ENCODE measurements around the gene KLHL33. TPM values are rescaled to one million over a fixed set of nuclear protein-coding genes. Genes with fewer than 3 reads are reported as not detected.

KLHL33 gene
- total and polyA plus RNA-seq, 2 experiments from 2014 or later, result 0.05 TPM; not detected in 1

- Histone ChIP-seq H4K20me1 (ENCODE audit: insufficient read depth, poor library complexity, severe bottlenecking) (peaks cover 4% of the 10 kb centered on the region), H3K9me3 (ENCODE audit: low read depth) (no peaks in the 10 kb centered on the region), H3K27ac (peak within 1 kb of the TSS; percentile 94), H3K4me2 (peak within 1 kb of the TSS; percentile 95), H3K4me3 (peak within 1 kb of the TSS; percentile 37), H3K79me2 (peaks cover 43% of the 10 kb centered on the region), H3K9me2 (replicated peaks; ENCODE audit: insufficient read depth) (no peaks in the 10 kb centered on the region), H3K36me3 (replicated peaks; ENCODE audit: insufficient read depth, low read depth) (no peaks in the 10 kb centered on the region), H2AFZ (peak within 1 kb of the TSS; percentile 53), H3K4me1 (ENCODE audit: insufficient read depth) (peaks cover 21% of the 10 kb centered on the region), H3K27me3 (no peaks in the 10 kb centered on the region)
- peak; percentile 99 for DNase-seq (ENCODE audit: low spot score)
- TF ChIP-seq EZH2phosphoT487 (IDR thresholded peaks at IDR 0.05; ENCODE audit: low read depth, severe bottlenecking, unreplicated experiment) (no peak), EZH2 (IDR thresholded peaks at IDR 0.05; ENCODE audit: borderline replicate concordance) (no peak), CTCF (IDR thresholded peaks at IDR 0.05; ENCODE audit: poor library complexity) (no peak)
- 1% methylated on average over 41 of the region's 67 CpGs for WGBS (ENCODE audit: low lambda C conversion rate, missing lambda C conversion rate)
Observed at GRCh38 chr14:20461225-20462141, 25.5 kb upstream of the KLHL33 start, which contains the start of gene PIP4P1. TSS of gene PIP4P1 (minus strand) at chr14:20461434. CDS start at chr14:20461325, 109 bp downstream.

- Histone ChIP-seq H3K4me2 (peak overlapping the region; percentile 95), H3K27me3 (no peaks in the 10 kb centered on the region), H3K9me3 (ENCODE audit: low read depth) (no peaks in the 10 kb centered on the region), H3K4me1 (ENCODE audit: insufficient read depth) (peaks cover 24% of the 10 kb centered on the region), H4K20me1 (ENCODE audit: insufficient read depth, poor library complexity, severe bottlenecking) (peaks cover 4% of the 10 kb centered on the region), H2AFZ (no peak overlapping the region), H3K36me3 (replicated peaks; ENCODE audit: insufficient read depth, low read depth) (no peaks in the 10 kb centered on the region), H3K79me2 (peaks cover 51% of the 10 kb centered on the region), H3K27ac (peak overlapping the region; percentile 94), H3K9me2 (replicated peaks; ENCODE audit: insufficient read depth) (no peaks in the 10 kb centered on the region), H3K4me3 (peak overlapping the region; percentile 37)
- 12% methylated on average over 21 of the region's 32 CpGs for WGBS (ENCODE audit: low lambda C conversion rate, missing lambda C conversion rate)
- DNase-seq (ENCODE audit: low spot score), result peak; percentile 81
- no peak for TF ChIP-seq EZH2phosphoT487 (IDR thresholded peaks at IDR 0.05; ENCODE audit: low read depth, severe bottlenecking, unreplicated experiment)
- TF ChIP-seq CTCF (IDR thresholded peaks at IDR 0.05; ENCODE audit: poor library complexity), result no peak
- no peak for TF ChIP-seq EZH2 (IDR thresholded peaks at IDR 0.05; ENCODE audit: borderline replicate concordance)
Observed at GRCh38 chr14:20460458-20461224, 24.7 kb upstream of the KLHL33 start.

- 88% methylated on average over 8 of the region's 8 CpGs for WGBS (ENCODE audit: low lambda C conversion rate, missing lambda C conversion rate)
- Histone ChIP-seq H3K9me2 (replicated peaks; ENCODE audit: insufficient read depth) (no peaks in the 10 kb centered on the region), H3K27me3 (no peaks in the 10 kb centered on the region), H3K9me3 (ENCODE audit: low read depth) (no peaks in the 10 kb centered on the region), H2AFZ (no peak overlapping the region), H3K4me2 (no peak overlapping the region), H3K79me2 (peaks cover 61% of the 10 kb centered on the region), H3K36me3 (replicated peaks; ENCODE audit: insufficient read depth, low read depth) (no peaks in the 10 kb centered on the region), H3K4me3 (no peak overlapping the region), H4K20me1 (ENCODE audit: insufficient read depth, poor library complexity, severe bottlenecking) (peaks cover 4% of the 10 kb centered on the region), H3K27ac (no peak overlapping the region), H3K4me1 (ENCODE audit: insufficient read depth) (peaks cover 31% of the 10 kb centered on the region)
- DNase-seq (ENCODE audit: low spot score), result no peak
- no peak for TF ChIP-seq CTCF (IDR thresholded peaks at IDR 0.05; ENCODE audit: poor library complexity)
- TF ChIP-seq EZH2 (IDR thresholded peaks at IDR 0.05; ENCODE audit: borderline replicate concordance), result no peak
- no peak for TF ChIP-seq EZH2phosphoT487 (IDR thresholded peaks at IDR 0.05; ENCODE audit: low read depth, severe bottlenecking, unreplicated experiment)
Observed at GRCh38 chr14:20458031-20458789, 22.2 kb upstream of the KLHL33 start.

All from hepatocyte (in vitro differentiated cells).